Activated CD4-positive, alpha-beta T cell treated with anti-CD3 and anti-CD28 coated beads, Interleukin-2, Interleukin-4, amounts not matched to agents 100 ng/mL and 50 ng/mL, durations not matched to agents 16 hours and 8 hours (primary cell): ENCODE data around the gene EIPR1.
"Not testable (repeated sequence)": the region's sequence is repeated elsewhere in the genome, so short reads cannot be mapped to it uniquely, and the experiment has no call there.

ENCODE experiments used
- DNase-seq: peaks from one replicate; pipeline ENCODE4 v3.0.0-alpha.2; 2020; ENCODE audit warnings: low spot score

EIPR1 gene

GRCh38 chr2:3403587-3404334, 26.1 kb upstream of the EIPR1 start:
- DNase-seq: no peak

GRCh38 chr2:3399829-3400228, 22.2 kb upstream of the EIPR1 start:
- DNase-seq: no peak

- no peak for DNase-seq
Measured at GRCh38 chr2:3399381-3399780, 21.8 kb upstream of the EIPR1 start.

- DNase-seq: no peak
Measured at GRCh38 chr2:3398857-3399256, 21.2 kb upstream of the EIPR1 start.

- no peak for DNase-seq
Measured at GRCh38 chr2:3396920-3397559, 19.4 kb upstream of the EIPR1 start.

- DNase-seq: no peak
Measured at GRCh38 chr2:3392216-3392615, 14.6 kb upstream of the EIPR1 start.

GRCh38 chr2:3390041-3390440, 12.4 kb upstream of the EIPR1 start:
- DNase-seq: no peak

GRCh38 chr2:3389193-3389592, 11.6 kb upstream of the EIPR1 start:
- DNase-seq: no peak

- DNase-seq: no peak
Measured at GRCh38 chr2:3388412-3388738, 10.8 kb upstream of the EIPR1 start.

- DNase-seq: no peak
Measured at GRCh38 chr2:3387644-3388411, 10.2 kb upstream of the EIPR1 start.

- DNase-seq: no peak
Measured at GRCh38 chr2:3387011-3387410, 9.4 kb upstream of the EIPR1 start.

- DNase-seq: no peak
Measured at GRCh38 chr2:3386448-3386958, 8.9 kb upstream of the EIPR1 start.

GRCh38 chr2:3379647-3380534, 2.3 kb upstream of the EIPR1 start, which contains the start of gene TRAPPC12:
TRAPPC12 (plus strand) TSS chr2:3379694; CDS start chr2:3387624, 7,930 bp downstream.
- peak; percentile 94 for DNase-seq

- no peak for DNase-seq
Measured at GRCh38 chr2:3379339-3379646, 1.7 kb upstream of the EIPR1 start.

- peak; percentile 56 for DNase-seq
Measured at GRCh38 chr2:3377279-3377611, 373 bp downstream of the EIPR1 start.

- DNase-seq: no peak
Measured at GRCh38 chr2:3376821-3377220, 797 bp downstream of the EIPR1 start.

- DNase-seq: not testable (repeated sequence)
Measured at GRCh38 chr2:3369340-3370181, 8.1 kb downstream of the EIPR1 start.

- DNase-seq: no peak
Measured at GRCh38 chr2:3368261-3368722, 9.3 kb downstream of the EIPR1 start.

GRCh38 chr2:3365219-3365618, 12.4 kb downstream of the EIPR1 start:
- DNase-seq: no peak

GRCh38 chr2:3361518-3362389, 15.9 kb downstream of the EIPR1 start:
- DNase-seq: no peak
